Gastrocnemius medialis (tissue), 4 donors: ENCODE results near the gene GRPEL2. TPM values are rescaled to one million over a fixed set of nuclear protein-coding genes. Genes with fewer than 3 reads are reported as not detected.

Experiments
- ATAC-seq, 2 donors: fragments of 150-250 bp; one replicate each; pipeline ENCODE4 v1.9.1; 2016
- DNase-seq, 2 donors: peaks; one replicate each; pipeline ENCODE4 v3.0.0-alpha.2; 2019
- H3K27ac ChIP-seq, 4 donors: fragments of 200-600 bp; sonication (generic); 1 replicate in 1 of 4; 2 replicates in 3 of 4; pipeline ENCODE4 v1.5.1; 2016 to 2018; ENCODE audit warnings: mild to moderate bottlenecking in 2 of 4, moderate library complexity in 1 of 4
- H3K27me3 ChIP-seq, 3 donors: fragments of 200-600 bp; sonication (generic) in 2 of 3; 1 replicate in 1 of 3; 2 replicates in 2 of 3; pipeline versions ENCODE4 v1.5.1 to v1.6.0; 2016 to 2019; ENCODE audit warnings: mild to moderate bottlenecking in 1 of 3, moderate library complexity in 1 of 3
- H3K36me3 ChIP-seq, 2 donors: fragments of 200-600 bp; sonication (generic) in 1 of 2; one replicate each; pipeline ENCODE4 v1.5.1; 2017 to 2018
- H3K4me1 ChIP-seq, 2 donors: fragments of 200-600 bp; sonication (generic) in 1 of 2; one replicate each; pipeline ENCODE4 v1.5.1; 2016 to 2017; ENCODE audit warnings: mild to moderate bottlenecking in 2 of 2
- H3K4me3 ChIP-seq, 4 donors: fragments of 200-600 bp; sonication (generic) in 3 of 4; 1 replicate in 1 of 4; 2 replicates in 3 of 4; pipeline ENCODE4 v1.5.1; 2016 to 2019; ENCODE audit warnings: mild to moderate bottlenecking in 2 of 4
- H3K9me3 ChIP-seq, 3 donors: fragments of 200-600 bp; sonication (generic) in 2 of 3; 1 replicate in 1 of 3; 2 replicates in 2 of 3; pipeline ENCODE4 v1.5.1; 2016 to 2019
- CTCF ChIP-seq, 5 experiments: fragments of 450-650 bp in 3 of 5; fragments of 200-600 bp in 2 of 5; sonication (generic) in 2 of 5; IDR thresholded peaks in 4 of 5; conservative IDR thresholded peaks in 1 of 5; 1 replicate in 4 of 5; 2 replicates in 1 of 5; pipeline ENCODE4 v1.5.1; 2016 to 2019; ENCODE audit warnings: antibody characterized with exemption in 5 of 5, mild to moderate bottlenecking in 3 of 5, moderate library complexity in 3 of 5
- POLR2A ChIP-seq, 2 donors: fragments of 450-650 bp; IDR thresholded peaks; one replicate each; pipeline ENCODE4 v1.6.1; 2017; ENCODE audit warnings: antibody characterized with exemption in 2 of 2, mild to moderate bottlenecking in 2 of 2, moderate library complexity in 2 of 2
- in situ Hi-C, 4 donors: fragments of 200-750 bp; cut with MboI; loops; one replicate each; pipeline versions ENCODE4 v1.15.0 to v1.8.0; 2017; ENCODE audit warnings: low sequenced_read_pairs in 4 of 4
- intact Hi-C: fragments of 100-400 bp; cut with DNase I; formaldehyde crosslinking; loops from one replicate; pipeline ENCODE4 v1.15.1; 2023; ENCODE audit warnings: low total_unique reads
- total RNA-seq, 4 donors: library from RNA; depleted of rRNA; stranded (reverse); fragments of >200 nt; gene quantifications; one replicate each; pipeline versions ENCODE4 v1.1.0 to v1.2.3, GENCODE V29; 2016

Gene GRPEL2
- total RNA-seq, 4 donors from 2014 or later, result 7.8 to 13.3 (median 9.9) TPM

GRCh38 chr5:149302641-149303040, 42.7 kb upstream of the GRPEL2 start:
- Histone ChIP-seq H3K27me3 (no peaks in the 10 kb centered on the region), H3K4me1 (peaks cover 13 to 31% of the 10 kb centered on the region in 2 donors), H3K27ac (peak overlapping the region in 2 of 4 donors; percentile 37 to 62), H3K36me3 (peaks cover 0 to 45% of the 10 kb centered on the region in 2 donors), H3K4me3 (no peak overlapping the region), H3K9me3 (no peaks in the 10 kb centered on the region)
- in situ Hi-C loops, result no loop called here
- no peak for ATAC-seq
- no peak for DNase-seq
- no peak for TF ChIP-seq CTCF (IDR thresholded peaks at IDR 0.05 in 4 of 5, conservative IDR thresholded peaks at IDR 0.05 in 1 of 5)
- no peak for TF ChIP-seq POLR2A (IDR thresholded peaks at IDR 0.05)
- intact Hi-C loops, result no loop called here

GRCh38 chr5:149303210-149303609, 42.1 kb upstream of the GRPEL2 start:
- Histone ChIP-seq H3K4me3 (no peak overlapping the region), H3K36me3 (peaks cover 0 to 49% of the 10 kb centered on the region in 2 donors), H3K27ac (peak overlapping the region in 1 of 4 donors; percentile 55), H3K9me3 (no peaks in the 10 kb centered on the region), H3K27me3 (no peaks in the 10 kb centered on the region), H3K4me1 (peaks cover 8 to 25% of the 10 kb centered on the region in 2 donors)
- TF ChIP-seq POLR2A (IDR thresholded peaks at IDR 0.05), result no peak
- TF ChIP-seq CTCF (IDR thresholded peaks at IDR 0.05 in 4 of 5, conservative IDR thresholded peaks at IDR 0.05 in 1 of 5), result no peak
- ATAC-seq (no peak), DNase-seq (no peak)
- in situ Hi-C loops, result no loop called here
- intact Hi-C loops, result no loop called here

GRCh38 chr5:149304195-149305078, 40.9 kb upstream of the GRPEL2 start:
- no peak for ATAC-seq
- peaks cover 5 to 16% of the 10 kb centered on the region in 2 donors for H3K4me1 ChIP-seq
- intact Hi-C loops, result no loop called here

GRCh38 chr5:149309354-149309753, 35.9 kb upstream of the GRPEL2 start:
- Histone ChIP-seq H3K27me3 (no peaks in the 10 kb centered on the region), H3K36me3 (peaks cover 0 to 50% of the 10 kb centered on the region in 2 donors), H3K27ac (peak overlapping the region in 1 of 4 donors; percentile 29), H3K9me3 (no peaks in the 10 kb centered on the region), H3K4me3 (no peak overlapping the region), H3K4me1 (peaks cover 14 to 18% of the 10 kb centered on the region in 2 donors)
- intact Hi-C loops (no loop called here), in situ Hi-C loops (no loop called here)
- no peak for TF ChIP-seq CTCF (IDR thresholded peaks at IDR 0.05 in 4 of 5, conservative IDR thresholded peaks at IDR 0.05 in 1 of 5)
- TF ChIP-seq POLR2A (IDR thresholded peaks at IDR 0.05), result no peak
- ATAC-seq (no peak), DNase-seq (no peak)

More at GRCh38 chr5:149304195-149305078, 40.9 kb upstream of the GRPEL2 start:
- H3K27ac ChIP-seq, result peak overlapping the region in 3 of 4 donors; percentile 42 to 55 (median 51)
- TF ChIP-seq POLR2A (IDR thresholded peaks at IDR 0.05), result no peak
- no peak for TF ChIP-seq CTCF (IDR thresholded peaks at IDR 0.05 in 4 of 5, conservative IDR thresholded peaks at IDR 0.05 in 1 of 5)
- no peak for DNase-seq
- in situ Hi-C loops, result no loop called here
- H3K4me3 ChIP-seq, result no peak overlapping the region
- H3K9me3 ChIP-seq, result no peaks in the 10 kb centered on the region
- no peaks in the 10 kb centered on the region for H3K27me3 ChIP-seq
- peaks cover 0 to 56% of the 10 kb centered on the region in 2 donors for H3K36me3 ChIP-seq
